HepG2 (cell line): ENCODE data around the gene CRNKL1. TPM values are rescaled to one million over a fixed set of nuclear protein-coding genes. Genes with fewer than 3 reads are reported as not detected.

Source experiments
- ATAC-seq: fragments of 200-7000 bp; cut with Tn5 transposase; 3 replicates; pipeline ENCODE4 v1.9.1; 2020; ENCODE audit warnings: mild to moderate bottlenecking, moderate library complexity
- BruUV-seq: library from RNA; stranded (reverse); fragments of 400-500 nt; replicated peaks from 2 replicates; lab custom pipeline; 2021; lab: Mats Ljungman, UMichigan
- CTCF ChIA-PET: fragments of 300-600 bp; formaldehyde crosslinking; extraction: SDS; loops from one replicate; lab custom pipeline; 2021; ENCODE audit warnings: low total read pairs, inconsistent platforms, low intra/inter-chr PET ratio; lab: Yijun Ruan, JAX
- POLR2A ChIA-PET: fragments of 350-600 bp; sonication (Branson Sonifier 250); formaldehyde crosslinking; loops from one replicate; lab custom pipeline; 2020; ENCODE audit warnings: antibody characterized with exemption, inconsistent platforms; lab: Yijun Ruan, JAX
- DNase-seq: peaks from one replicate; pipeline ENCODE4 v3.0.0-alpha.2; 2015; ENCODE audit warnings: low spot score
- FAIRE-seq: peaks from 3 replicates; lab custom pipeline; 2011; peaks lifted over from hg19 to GRCh38; lab: Jason Lieb, UNC
- H2AFZ ChIP-seq: one replicate; pipeline ENCODE4 v1.6.1; 2011; ENCODE audit warnings: low read length, inconsistent platforms
- H3K27ac ChIP-seq: fragments of 300-600 bp; 3 replicates; pipeline ENCODE4 v1.8.0; 2011; ENCODE audit warnings: mixed run types, mild to moderate bottlenecking, mixed read lengths, low read length, inconsistent platforms; ENCODE audit not compliant: insufficient read depth; ENCODE audit errors: extremely low read length
- H3K27me3 ChIP-seq, 2 experiments: fragments of 200-600 bp in 1 of 2; 2 replicates in 1 of 2; 3 replicates in 1 of 2; pipeline versions ENCODE4 v1.6.0 to v1.8.0; 2011; ENCODE audit warnings: low read length in 2 of 2, mild to moderate bottlenecking in 2 of 2, moderate library complexity in 2 of 2, inconsistent platforms in 1 of 2; ENCODE audit not compliant: insufficient read depth in 2 of 2, control insufficient read depth in 1 of 2
- H3K36me3 ChIP-seq, 2 experiments: fragments of 200-600 bp in 1 of 2; replicated peaks in 1 of 2; 2 replicates in 1 of 2; 3 replicates in 1 of 2; pipeline versions ENCODE4 v1.5.1 to v1.8.0; 2011; ENCODE audit warnings: low read length in 2 of 2, inconsistent platforms in 1 of 2; ENCODE audit not compliant: insufficient read depth in 2 of 2, control insufficient read depth in 1 of 2
- H3K4me1 ChIP-seq: 2 replicates; pipeline ENCODE4 v1.5.1; 2012; ENCODE audit warnings: low read length, inconsistent platforms; ENCODE audit not compliant: insufficient read depth
- H3K4me2 ChIP-seq: 2 replicates; pipeline ENCODE4 v1.6.0; 2011; ENCODE audit warnings: low read depth, low read length, inconsistent platforms
- H3K4me3 ChIP-seq, 3 experiments: fragments of 200-600 bp in 1 of 3; sonication (generic), shearing (Covaris generic) in 1 of 3; replicated peaks in 1 of 3; 2 replicates each; pipeline ENCODE4 v1.5.1; 2011 to 2016; ENCODE audit warnings: low read length in 3 of 3, inconsistent platforms in 2 of 3, low read depth in 2 of 3, mild to moderate bottlenecking in 2 of 3, control low read depth in 1 of 3, mixed read lengths in 1 of 3; ENCODE audit not compliant: insufficient read depth in 1 of 3
- H3K79me2 ChIP-seq: one replicate; pipeline ENCODE4 v1.6.1; 2011; ENCODE audit warnings: low read length, inconsistent platforms; ENCODE audit not compliant: insufficient read depth
- H3K9ac ChIP-seq: 2 replicates; pipeline ENCODE4 v1.6.0; 2011; ENCODE audit warnings: mild to moderate bottlenecking, low read depth, low read length, inconsistent platforms; ENCODE audit not compliant: insufficient read depth
- H3K9me3 ChIP-seq: 2 replicates; pipeline ENCODE4 v1.5.1; 2012; ENCODE audit warnings: mild to moderate bottlenecking, low read length
- H4K20me1 ChIP-seq: 2 replicates; pipeline ENCODE4 v1.6.0; 2011; ENCODE audit warnings: inconsistent platforms, mild to moderate bottlenecking, low read length, moderate library complexity; ENCODE audit not compliant: insufficient read depth
- ADNP ChIP-seq: sonication (generic); formaldehyde crosslinking; IDR thresholded peaks from 2 replicates; pipeline ENCODE4 v1.4.0; 2020; ENCODE audit warnings: missing genetic modification reagents
- CSRNP1 ChIP-seq: sonication (generic); formaldehyde crosslinking; IDR thresholded peaks from 2 replicates; pipeline ENCODE4 v1.8.1; 2023; ENCODE audit warnings: mild to moderate bottlenecking, missing genetic modification reagents
- GMEB2 ChIP-seq: IDR thresholded peaks from 2 replicates; pipeline ENCODE4 v1.6.1; 2016; ENCODE audit warnings: missing biosample characterization, missing genetic modification reagents, low read depth
- HHEX ChIP-seq: IDR thresholded peaks from 2 replicates; pipeline ENCODE4 v1.6.1; 2016; ENCODE audit warnings: control low read depth
- KIAA2018 ChIP-seq: sonication (generic); formaldehyde crosslinking; IDR thresholded peaks from 2 replicates; pipeline ENCODE4 v1.5.0; 2020; ENCODE audit warnings: mild to moderate bottlenecking, missing genetic modification reagents, borderline replicate concordance
- NAIF1 ChIP-seq: sonication (generic); formaldehyde crosslinking; IDR thresholded peaks from 2 replicates; pipeline ENCODE4 v1.5.0; 2020; ENCODE audit warnings: mild to moderate bottlenecking, missing genetic modification reagents, borderline replicate concordance
- ZBTB4 ChIP-seq: sonication (generic); formaldehyde crosslinking; IDR thresholded peaks from 2 replicates; pipeline ENCODE4 v1.4.0; 2020; ENCODE audit warnings: missing genetic modification reagents, mild to moderate bottlenecking, borderline replicate concordance
- ZMAT5 ChIP-seq: sonication (generic); formaldehyde crosslinking; IDR thresholded peaks from 2 replicates; pipeline ENCODE4 v1.5.0; 2020; ENCODE audit warnings: mild to moderate bottlenecking, low read depth, missing genetic modification reagents, borderline replicate concordance
- WGBS: methylation state at CpG from one replicate; pipeline ENCODE4 v1.1.6; 2017; ENCODE audit warnings: low lambda C conversion rate; 5-methylcytosine and 5-hydroxymethylcytosine counted together
- in situ Hi-C: cut with HindIII; loops from 2 replicates; pipeline ENCODE4 v1.10.0; 2017; ENCODE audit warnings: low pct_unique_long_range_greater_than_20kb; ENCODE audit not compliant: extremely low pct_ligation_motif_present
- intact Hi-C: fragments of 100-400 bp; cut with micrococcal nuclease; formaldehyde crosslinking; loops from one replicate; pipeline ENCODE4 v1.10.0; 2022; ENCODE audit not compliant: unreplicated experiment
- polyA plus RNA-seq, 8 experiments: library from polyadenylated mRNA; depleted of rRNA in 3 of 8; stranded (reverse) in 7 of 8; unstranded in 1 of 8; fragments of >200 nt; fragmentation: Illumina TruSeq in 4 of 8; extraction: Trizol in 4 of 8; gene quantifications; 2 replicates each; pipeline versions ENCODE4 v1.2.1 to v1.2.3, GENCODE V29; 2011 to 2016; ENCODE audit warnings: low read depth in 4 of 8, missing spikeins in 1 of 8, mixed read lengths in 1 of 8; ENCODE audit not compliant: insufficient read depth in 1 of 8
- total RNA-seq, 5 experiments: library from RNA; depleted of rRNA; stranded (reverse); fragments of >200 nt; fragmentation: Illumina TruSeq; extraction: Trizol; gene quantifications; 2 replicates each; pipeline ENCODE4 v1.2.3, GENCODE V29; 2016; ENCODE audit warnings: low read depth in 1 of 5

Gene CRNKL1
- total and polyA plus RNA-seq, 2 of the 13 experiments (the other 11 are each of a cell fraction or from before 2014, with no cell fraction given) = 12.3 to 64.5 TPM

GRCh38 chr20:20019123-20019522 lies 33.1 kb downstream of the CRNKL1 start:
- H3K27ac ChIP-seq = peak overlapping the region; percentile 82
- no peaks in the 10 kb centered on the region for H3K9me3 ChIP-seq
- ChIA-PET POLR2A (interaction anchor here (2.8 kb wide), 1 partner anchor 33 kb away, joined by 7 read pairs; the partner anchor contains the start of genes CFAP61 and CRNKL1), CTCF (no interaction called here)
- H3K4me3 ChIP-seq = peak overlapping the region in 1 of 3 experiments; percentile 95; a peak in 1 of 6 replicates
- H3K9ac ChIP-seq = peak overlapping the region; percentile 92
- H3K27me3 ChIP-seq = no peaks in the 10 kb centered on the region; a peak in 1 of 5 replicates
- WGBS = 87% methylated on average over 2 of the region's 2 CpGs
- intact Hi-C loops (no loop called here), in situ Hi-C loops (no loop called here)
- peaks cover 64% of the 10 kb centered on the region for H3K4me1 ChIP-seq
- ATAC-seq = no peak
- H2AFZ ChIP-seq = no peak overlapping the region
- peaks cover 68% of the 10 kb centered on the region for H3K79me2 ChIP-seq
- BruUV-seq = no TSS peak
- no peak for DNase-seq
- peaks cover 6 to 33% of the 10 kb centered on the region in 2 experiments for H3K36me3 ChIP-seq
- H4K20me1 ChIP-seq = peaks cover 5% of the 10 kb centered on the region
- H3K4me2 ChIP-seq = peak overlapping the region; percentile 96
- no peak for FAIRE-seq
- TF ChIP-seq ZBTB4 (CRISPR knock-in tag) (no peak), KIAA2018 (CRISPR knock-in tag) (no peak), ZMAT5 (CRISPR knock-in tag) (no peak), GMEB2 (CRISPR knock-in tag) (no peak), NAIF1 (CRISPR knock-in tag) (no peak), ADNP (CRISPR knock-in tag) (no peak), CSRNP1 (CRISPR knock-in tag) (no peak), HHEX (0 out of 2 replicates have a peak, but pooled peaks have one; percentile 11)
